Measurements from ENCODE around the gene SRSF4. TPM values are rescaled to one million over a fixed set of nuclear protein-coding genes. Genes with fewer than 3 reads are reported as not detected.
A peak's percentile ranks its signal among the peaks of the same experiment; 100 is the strongest.

Gene SRSF4
- total and polyA plus RNA-seq, 9 of the 15 experiments (the other 6 are each of a cell fraction or from before 2014, with no cell fraction given), result 15.9 to 132 (median 82.0) TPM

GRCh38 chr1:29202584-29203340 is 21.1 kb upstream of the SRSF4 start (continued):
- TF ChIP-seq, protein P1, sequence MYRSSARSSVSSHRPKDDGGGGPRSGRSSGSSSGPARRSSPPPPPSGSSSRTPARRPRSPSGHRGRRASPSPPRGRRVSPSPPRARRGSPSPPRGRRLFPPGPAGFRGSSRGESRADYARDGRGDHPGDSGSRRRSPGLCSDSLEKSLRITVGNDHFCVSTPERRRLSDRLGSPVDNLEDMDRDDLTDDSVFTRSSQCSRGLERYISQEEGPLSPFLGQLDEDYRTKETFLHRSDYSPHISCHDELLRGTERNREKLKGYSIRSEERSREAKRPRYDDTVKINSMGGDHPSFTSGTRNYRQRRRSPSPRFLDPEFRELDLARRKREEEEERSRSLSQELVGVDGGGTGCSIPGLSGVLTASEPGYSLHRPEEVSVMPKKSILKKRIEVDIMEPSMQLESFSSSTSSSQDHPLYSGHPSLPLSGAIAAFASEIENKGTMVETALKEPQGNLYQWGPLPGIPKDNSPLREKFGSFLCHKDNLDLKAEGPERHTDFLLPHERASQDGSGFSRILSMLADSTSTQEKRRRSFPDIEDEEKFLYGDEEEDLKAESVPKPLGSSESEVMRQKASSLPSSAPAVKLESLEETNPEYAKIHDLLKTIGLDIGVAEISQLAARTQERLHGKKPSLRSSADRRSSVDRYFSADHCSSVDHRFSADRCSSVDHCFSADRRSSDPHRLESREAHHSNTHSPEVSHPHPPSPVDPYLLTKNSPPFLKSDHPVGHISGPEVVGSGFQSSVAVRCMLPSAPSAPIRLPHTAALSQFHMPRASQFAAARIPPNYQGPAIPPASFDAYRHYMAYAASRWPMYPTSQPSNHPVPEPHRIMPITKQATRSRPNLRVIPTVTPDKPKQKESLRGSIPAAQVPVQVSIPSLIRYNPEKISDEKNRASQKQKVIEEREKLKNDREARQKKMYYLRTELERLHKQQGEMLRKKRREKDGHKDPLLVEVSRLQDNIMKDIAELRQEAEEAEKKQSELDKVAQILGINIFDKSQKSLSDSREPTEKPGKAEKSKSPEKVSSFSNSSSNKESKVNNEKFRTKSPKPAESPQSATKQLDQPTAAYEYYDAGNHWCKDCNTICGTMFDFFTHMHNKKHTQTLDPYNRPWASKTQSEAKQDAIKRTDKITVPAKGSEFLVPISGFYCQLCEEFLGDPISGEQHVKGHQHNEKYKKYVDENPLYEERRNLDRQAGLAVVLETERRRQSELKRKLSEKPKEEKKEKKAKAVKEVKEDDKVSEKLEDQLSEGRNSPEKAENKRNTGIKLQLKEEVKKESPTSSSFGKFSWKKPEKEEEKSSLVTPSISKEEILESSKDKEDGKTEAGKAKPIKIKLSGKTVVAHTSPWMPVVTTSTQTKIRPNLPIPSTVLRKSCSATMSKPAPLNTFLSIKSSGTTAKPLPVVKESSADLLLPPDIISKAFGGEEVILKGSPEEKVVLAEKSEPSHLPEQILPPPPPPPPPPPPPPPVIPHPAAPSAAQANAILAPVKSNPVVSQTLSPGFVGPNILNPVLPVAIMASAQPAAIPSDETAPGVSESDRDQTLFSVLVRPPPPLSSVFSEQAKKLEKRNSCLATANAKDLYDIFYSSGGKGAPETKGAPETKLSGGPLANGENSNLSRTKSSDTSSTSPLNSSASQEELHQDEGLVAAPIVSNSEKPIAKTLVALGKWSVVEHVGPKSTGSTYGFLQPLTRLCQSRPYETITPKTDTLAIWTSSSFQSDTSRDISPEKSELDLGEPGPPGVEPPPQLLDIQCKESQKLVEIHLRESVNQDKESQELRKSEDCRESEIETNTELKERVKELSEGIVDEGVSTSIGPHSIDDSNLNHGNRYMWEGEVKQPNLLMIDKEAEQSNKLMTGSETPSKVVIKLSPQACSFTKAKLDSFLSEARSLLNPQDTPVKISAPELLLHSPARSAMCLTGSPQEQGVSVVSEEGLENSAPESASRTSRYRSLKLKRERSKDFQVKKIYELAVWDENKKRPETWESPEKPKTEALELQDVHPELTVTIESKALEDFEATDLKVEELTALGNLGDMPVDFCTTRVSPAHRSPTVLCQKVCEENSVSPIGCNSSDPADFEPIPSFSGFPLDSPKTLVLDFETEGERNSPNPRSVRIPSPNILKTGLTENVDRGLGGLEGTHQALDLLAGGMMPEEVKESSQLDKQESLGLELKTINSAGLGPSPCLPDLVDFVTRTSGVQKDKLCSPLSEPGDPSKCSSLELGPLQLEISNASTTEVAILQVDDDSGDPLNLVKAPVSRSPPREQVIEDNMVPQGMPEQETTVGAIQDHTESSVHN (IDR thresholded peaks at IDR 0.05; ENCODE audit: borderline replicate concordance in 1 of 2, low read depth in 1 of 2), result peak in 1 of 2 experiments; percentile 89; a peak in 2 of 4 replicates
- TF ChIP-seq, protein P2, sequence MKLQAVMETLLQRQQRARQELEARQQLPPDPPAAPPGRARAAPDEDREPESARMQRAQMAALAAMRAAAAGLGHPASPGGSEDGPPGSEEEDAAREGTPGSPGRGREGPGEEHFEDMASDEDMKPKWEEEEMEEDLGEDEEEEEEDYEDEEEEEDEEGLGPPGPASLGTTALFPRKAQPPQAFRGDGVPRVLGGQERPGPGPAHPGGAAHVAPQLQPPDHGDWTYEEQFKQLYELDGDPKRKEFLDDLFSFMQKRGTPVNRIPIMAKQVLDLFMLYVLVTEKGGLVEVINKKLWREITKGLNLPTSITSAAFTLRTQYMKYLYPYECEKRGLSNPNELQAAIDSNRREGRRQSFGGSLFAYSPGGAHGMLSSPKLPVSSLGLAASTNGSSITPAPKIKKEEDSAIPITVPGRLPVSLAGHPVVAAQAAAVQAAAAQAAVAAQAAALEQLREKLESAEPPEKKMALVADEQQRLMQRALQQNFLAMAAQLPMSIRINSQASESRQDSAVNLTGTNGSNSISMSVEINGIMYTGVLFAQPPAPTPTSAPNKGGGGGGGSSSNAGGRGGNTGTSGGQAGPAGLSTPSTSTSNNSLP (IDR thresholded peaks at IDR 0.05; ENCODE audit: borderline replicate concordance, low read depth, low read length), result peak; percentile 97
- TF ChIP-seq BCLAF1 (IDR thresholded peaks at IDR 0.05; ENCODE audit: borderline replicate concordance in 1 of 2, control insufficient read depth in 1 of 2, low read depth in 2 of 2, low read length in 1 of 2), result no peak
- TF ChIP-seq NR2C1 (IDR thresholded peaks at IDR 0.05), result 0 out of 2 replicates have a peak, but pooled peaks have one; percentile 27
- TF ChIP-seq NR2C1 (tag; IDR thresholded peaks at IDR 0.05), result no peak
- TF ChIP-seq SMAD2 (IDR thresholded peaks at IDR 0.05; ENCODE audit: low read depth, low read length), result no peak
- peak; percentile 18; the same call in 1 of the 2 replicates for TF ChIP-seq ZNF384 (IDR thresholded peaks at IDR 0.05; ENCODE audit: low read depth, low read length)
- no peak for TF ChIP-seq ZNF143 (CRISPR knock-in tag; IDR thresholded peaks at IDR 0.05)
- TF ChIP-seq U2AF1 (optimal IDR thresholded peaks at IDR 0.05; ENCODE audit: low read depth, low read length), result no peak
- peak; percentile 79 for TF ChIP-seq POLR2AphosphoS5 (IDR thresholded peaks at IDR 0.05; ENCODE audit: control insufficient read depth, insufficient read depth, low read depth, low read length)
- peak; percentile 97 for TF ChIP-seq LCOR (CRISPR knock-in tag; IDR thresholded peaks at IDR 0.05)
- no peak for TF ChIP-seq ZFP1 (CRISPR knock-in tag; IDR thresholded peaks at IDR 0.05)
- no peak for TF ChIP-seq PTRF (tag; IDR thresholded peaks at IDR 0.05)

All from K562 (cell line).